Mesodermal cell (in vitro differentiated cells): ENCODE results near the gene RFTN1.
"Not testable (repeated sequence)": the region's sequence is repeated elsewhere in the genome, so short reads cannot be mapped to it uniquely, and the experiment has no call there.

Experiments used
- H3K27ac ChIP-seq: 2 replicates; pipeline ENCODE4 v1.7.0; 2013; ENCODE audit warnings: mild to moderate bottlenecking, low read depth, low read length, moderate library complexity; ENCODE audit not compliant: severe bottlenecking
- H3K36me3 ChIP-seq: 2 replicates; pipeline ENCODE4 v1.7.1; 2013; ENCODE audit warnings: mild to moderate bottlenecking, low read length, moderate library complexity; ENCODE audit not compliant: control insufficient read depth, insufficient read depth
- H3K4me1 ChIP-seq: one replicate; pipeline ENCODE4 v1.7.1; 2013; ENCODE audit warnings: mild to moderate bottlenecking, low read length; ENCODE audit not compliant: insufficient read depth, control insufficient read depth, poor library complexity, severe bottlenecking
- H3K4me3 ChIP-seq: 2 replicates; pipeline ENCODE4 v1.7.0; 2013; ENCODE audit warnings: low read length, control low read depth, mild to moderate bottlenecking; ENCODE audit not compliant: insufficient read depth, poor library complexity, severe bottlenecking; ENCODE audit errors: extremely low read depth
- H3K9me3 ChIP-seq: 2 replicates; pipeline ENCODE4 v1.7.1; 2013; ENCODE audit warnings: mild to moderate bottlenecking, low read length, moderate library complexity; ENCODE audit not compliant: control insufficient read depth
- WGBS, 2 experiments: methylation state at CpG; one replicate each; pipeline ENCODE4 v1.1.5; 2013; ENCODE audit warnings: missing lambda C conversion rate in 2 of 2; ENCODE audit not compliant: insufficient coverage in 2 of 2; 5-methylcytosine and 5-hydroxymethylcytosine counted together

Gene RFTN1

GRCh38 chr3:16316847-16317560, 196.5 kb downstream of the RFTN1 start:
- Histone ChIP-seq H3K27ac (no peak overlapping the region), H3K36me3 (peaks cover 70% of the 10 kb centered on the region), H3K9me3 (no peaks in the 10 kb centered on the region), H3K4me1 (peaks cover 3% of the 10 kb centered on the region), H3K4me3 (no peak overlapping the region)
- 79 to 100% methylated on average over 2 to 3 of the region's 5 CpGs for WGBS, 2 experiments

- WGBS, 2 experiments, result 94 to 96% methylated on average over 3 of the region's 3 CpGs
- Histone ChIP-seq H3K4me3 (no peak overlapping the region), H3K9me3 (no peaks in the 10 kb centered on the region), H3K4me1 (peaks cover 4% of the 10 kb centered on the region), H3K36me3 (peaks cover 68% of the 10 kb centered on the region), H3K27ac (no peak overlapping the region)
These were observed 197.1 kb downstream of the RFTN1 start for GRCh38 chr3:16316396-16316795.

DNA sequence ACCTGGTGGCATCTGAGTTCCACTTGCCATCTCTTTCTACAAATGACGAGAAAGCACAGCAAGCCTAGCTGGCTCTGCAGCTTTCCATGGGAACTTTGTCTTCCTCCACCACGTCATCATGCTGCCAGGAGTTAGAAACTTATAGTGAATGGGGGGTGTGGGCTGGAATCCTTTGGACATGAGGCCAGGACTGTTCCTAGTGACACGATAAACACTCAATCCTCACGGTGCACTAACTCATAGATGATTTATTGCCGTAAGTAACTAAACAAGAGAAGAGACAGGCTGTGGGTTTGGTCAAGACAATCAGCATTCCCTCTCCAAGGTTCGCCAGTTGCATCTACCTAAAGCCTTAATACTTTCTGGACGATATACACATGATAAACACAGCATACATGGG, 197.9 kb downstream of the RFTN1 start:
- Histone ChIP-seq H3K27ac (no peak overlapping the region), H3K9me3 (no peaks in the 10 kb centered on the region), H3K36me3 (peaks cover 65% of the 10 kb centered on the region), H3K4me1 (peaks cover 4% of the 10 kb centered on the region), H3K4me3 (no peak overlapping the region)
- 97% methylated on average over 5 of the region's 7 CpGs for WGBS, 2 experiments

GRCh38 chr3:16313886-16314645, 199.4 kb downstream of the RFTN1 start:
- Histone ChIP-seq H3K4me3 (no peak overlapping the region), H3K4me1 (peaks cover 10% of the 10 kb centered on the region), H3K27ac (no peak overlapping the region), H3K9me3 (no peaks in the 10 kb centered on the region), H3K36me3 (peaks cover 55% of the 10 kb centered on the region)
- 98 to 100% methylated on average over 2 to 5 of the region's 5 CpGs for WGBS, 2 experiments

GRCh38 chr3:16311960-16312451, 201.5 kb downstream of the RFTN1 start:
- no peaks in the 10 kb centered on the region for H3K9me3 ChIP-seq
- no peak overlapping the region for H3K27ac ChIP-seq
- H3K4me1 ChIP-seq, result peaks cover 14% of the 10 kb centered on the region
- 94 to 95% methylated on average over 5 of the region's 6 CpGs for whole genome bisulfite sequencing, 2 experiments
- peaks cover 49% of the 10 kb centered on the region for H3K36me3 ChIP-seq
- no peak overlapping the region for H3K4me3 ChIP-seq

- H3K4me1 ChIP-seq, result peaks cover 14% of the 10 kb centered on the region
- 89% methylated on average over 5 to 7 of the region's 7 CpGs for WGBS, 2 experiments
- not testable (repeated sequence) for H3K4me3 ChIP-seq, H3K9me3 ChIP-seq, H3K27ac ChIP-seq
- peaks cover 37% of the 10 kb centered on the region for H3K36me3 ChIP-seq
These were observed 203.0 kb downstream of the RFTN1 start for GRCh38 chr3:16310486-16310885.

- Histone ChIP-seq H3K4me3 (no peak overlapping the region), H3K36me3 (peaks cover 36% of the 10 kb centered on the region), H3K27ac (peak overlapping the region; percentile 30), H3K9me3 (no peaks in the 10 kb centered on the region), H3K4me1 (peaks cover 14% of the 10 kb centered on the region)
- no CpG with 5 or more reads among the region's 2 CpGs for WGBS, 2 experiments
These were observed 203.9 kb downstream of the RFTN1 start for GRCh38 chr3:16309558-16309957.

GRCh38 chr3:16308727-16309126, 204.8 kb downstream of the RFTN1 start:
- Histone ChIP-seq H3K27ac (no peak overlapping the region), H3K9me3 (no peaks in the 10 kb centered on the region), H3K36me3 (peaks cover 35% of the 10 kb centered on the region), H3K4me1 (peaks cover 14% of the 10 kb centered on the region), H3K4me3 (no peak overlapping the region)
- whole genome bisulfite sequencing, 2 experiments, result no CpG with 5 or more reads among the region's 1 CpG

DNA sequence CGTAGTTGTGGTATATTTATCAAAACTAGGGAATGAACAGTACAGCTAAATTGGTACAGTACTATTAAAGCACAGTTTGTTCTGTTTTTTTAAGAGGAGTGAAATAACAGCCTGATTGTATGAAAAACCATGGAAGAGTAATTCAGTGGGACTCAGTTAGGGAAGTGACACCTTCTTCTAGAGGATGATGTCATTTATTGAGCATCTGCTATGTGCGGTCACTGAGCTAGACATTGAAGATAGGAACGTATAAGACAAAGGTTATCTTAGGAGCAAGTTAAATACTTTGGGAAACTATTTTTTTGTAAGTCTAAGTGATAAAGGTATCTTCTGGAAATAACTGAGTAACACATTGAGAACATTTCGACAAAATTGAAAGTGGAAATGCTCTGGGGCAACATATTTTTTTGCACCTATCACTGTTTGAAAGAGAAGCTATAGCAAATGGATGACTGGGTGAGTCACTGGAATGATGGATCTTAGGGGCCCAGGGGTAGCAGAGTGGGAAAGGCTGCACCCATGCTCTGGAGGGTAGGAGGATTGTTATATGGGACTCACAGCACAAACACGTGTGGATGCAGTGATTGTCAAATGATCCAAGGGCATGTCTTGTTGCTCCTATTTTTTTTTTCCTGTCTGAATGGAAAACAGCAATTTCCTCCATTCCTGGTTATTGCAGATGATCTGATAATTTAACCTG, 205.5 kb downstream of the RFTN1 start:
- no peaks in the 10 kb centered on the region for H3K9me3 ChIP-seq
- peaks cover 31% of the 10 kb centered on the region for H3K36me3 ChIP-seq
- H3K27ac ChIP-seq, result no peak overlapping the region
- 83 to 94% methylated on average over 4 of the region's 5 CpGs for WGBS, 2 experiments
- H3K4me1 ChIP-seq, result peaks cover 14% of the 10 kb centered on the region
- no peak overlapping the region for H3K4me3 ChIP-seq

GRCh38 chr3:16305111-16305541, 208.4 kb downstream of the RFTN1 start:
- peaks cover 46% of the 10 kb centered on the region for H3K36me3 ChIP-seq
- H3K4me3 ChIP-seq, result no peak overlapping the region
- H3K4me1 ChIP-seq, result peaks cover 10% of the 10 kb centered on the region
- WGBS, 2 experiments, result 90 to 100% methylated on average over 5 to 7 of the region's 7 CpGs
- H3K27ac ChIP-seq, result no peak overlapping the region
- H3K9me3 ChIP-seq, result no peaks in the 10 kb centered on the region
